ENCODE results near the gene ZNF608.

The ZNF608 gene

GRCh38 chr5:124736082-124736804, 10.2 kb downstream of the ZNF608 start:
- DNase-seq (ENCODE audit: insufficient read length, low spot score) (no peak), FAIRE-seq (no peak)
- TF ChIP-seq POLR2A (IDR thresholded peaks at IDR 0.05; ENCODE audit: low read depth, low read length): no peak

DNA sequence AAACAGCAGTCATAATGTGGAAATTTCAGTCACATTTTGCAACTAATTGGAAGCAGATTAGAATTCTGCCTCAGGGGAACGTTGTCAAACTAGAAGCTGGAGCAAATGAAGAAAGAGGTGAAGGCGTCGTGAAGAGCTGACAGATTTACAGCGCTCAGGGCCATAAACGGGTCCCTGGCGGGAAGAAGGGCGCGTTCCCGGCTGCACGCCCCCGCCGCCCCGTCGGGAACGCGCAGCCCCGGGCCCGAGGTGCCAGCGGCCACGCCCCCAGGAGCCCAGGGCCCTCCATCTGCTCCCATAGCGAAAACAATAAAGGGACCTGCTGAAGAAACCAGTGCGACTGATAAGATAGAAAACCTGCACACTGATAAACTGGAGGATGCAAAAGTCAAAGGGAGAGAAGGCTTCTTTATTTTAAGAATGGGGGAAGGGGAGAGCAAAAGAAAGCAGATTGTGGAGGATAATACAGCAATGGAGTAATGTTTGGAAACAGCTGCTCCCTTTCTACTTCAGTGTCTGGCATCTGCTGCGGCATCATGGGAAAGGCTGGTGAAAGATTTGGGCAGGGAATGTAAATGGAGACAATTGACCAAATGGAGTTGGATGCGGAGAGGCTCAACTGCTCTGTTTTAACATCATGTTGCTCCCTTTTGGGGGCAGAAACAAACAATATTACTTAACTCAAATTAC, 11.1 kb downstream of the ZNF608 start:
- TF ChIP-seq POLR2A (IDR thresholded peaks at IDR 0.05; ENCODE audit: low read depth, low read length): no peak
- DNase-seq (ENCODE audit: insufficient read length, low spot score) (no peak), FAIRE-seq (no peak)

- FAIRE-seq: no peak
- no peak for DNase-seq (ENCODE audit: insufficient read length, low spot score)
- no peak for TF ChIP-seq POLR2A (IDR thresholded peaks at IDR 0.05; ENCODE audit: low read depth, low read length)
Measured at GRCh38 chr5:124734574-124735168, 11.8 kb downstream of the ZNF608 start.

DNA sequence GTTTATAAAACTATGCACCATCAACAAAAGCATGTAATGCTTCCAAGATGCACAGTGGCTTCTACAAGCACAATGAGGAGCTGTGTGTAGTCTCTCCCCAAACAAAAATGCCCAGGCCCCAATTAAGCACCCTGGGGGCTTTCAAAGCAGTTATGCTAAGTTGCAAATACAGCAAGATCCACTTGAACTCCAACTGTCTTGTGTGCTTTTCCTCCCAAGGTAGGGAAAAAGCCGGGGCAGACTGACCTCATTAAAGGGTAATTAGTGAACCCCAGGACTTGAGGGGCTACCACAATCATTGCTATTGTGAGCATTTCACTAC, 13.1 kb downstream of the ZNF608 start:
- no peak for FAIRE-seq

GRCh38 chr5:124732428-124733328, 13.8 kb downstream of the ZNF608 start:
- FAIRE-seq (no peak), DNase-seq (ENCODE audit: insufficient read length, low spot score) (no peak)
- no peak for TF ChIP-seq POLR2A (IDR thresholded peaks at IDR 0.05; ENCODE audit: low read depth, low read length)

More for the DNA sequence above, 13.1 kb downstream of the ZNF608 start:
- no peak for TF ChIP-seq POLR2A (IDR thresholded peaks at IDR 0.05; ENCODE audit: low read depth, low read length)
- DNase-seq (ENCODE audit: insufficient read length, low spot score): no peak

DNA sequence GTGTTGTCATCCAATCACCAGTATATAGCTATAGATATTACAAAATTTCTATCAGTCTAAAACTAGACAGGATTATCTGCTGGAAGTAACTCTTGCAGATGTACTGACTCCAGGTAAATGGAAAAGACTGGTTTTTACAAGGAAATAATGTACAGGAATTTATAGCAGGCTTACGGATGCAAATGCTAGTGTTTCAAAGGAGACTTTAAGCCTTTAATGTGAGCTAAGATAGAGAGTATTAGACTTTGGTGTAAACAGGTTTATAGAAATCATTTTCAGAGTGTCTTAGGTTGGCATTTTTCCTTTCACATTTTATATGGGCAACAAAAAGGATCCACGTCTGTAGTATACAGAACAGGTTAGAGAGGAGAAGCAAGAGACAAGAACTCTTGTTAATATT, 16.1 kb downstream of the ZNF608 start:
- DNase-seq (ENCODE audit: insufficient read length, low spot score) (no peak), FAIRE-seq (no peak)
- no peak for TF ChIP-seq POLR2A (IDR thresholded peaks at IDR 0.05; ENCODE audit: low read depth, low read length)

- no peak for FAIRE-seq
- DNase-seq (ENCODE audit: insufficient read length, low spot score): no peak
- TF ChIP-seq POLR2A (IDR thresholded peaks at IDR 0.05; ENCODE audit: low read depth, low read length): no peak
Measured at GRCh38 chr5:124729720-124730359, 16.6 kb downstream of the ZNF608 start.

- TF ChIP-seq POLR2A (IDR thresholded peaks at IDR 0.05; ENCODE audit: low read depth, low read length): no peak
- no peak for FAIRE-seq
- no peak for DNase-seq (ENCODE audit: insufficient read length, low spot score)
Measured at GRCh38 chr5:124728968-124729332, 17.5 kb downstream of the ZNF608 start.

- DNase-seq (ENCODE audit: insufficient read length, low spot score) (no peak), FAIRE-seq (no peak)
- no peak for TF ChIP-seq POLR2A (IDR thresholded peaks at IDR 0.05; ENCODE audit: low read depth, low read length)
Measured at GRCh38 chr5:124728331-124728967, 18.0 kb downstream of the ZNF608 start.

GRCh38 chr5:124726631-124727362, 19.6 kb downstream of the ZNF608 start:
- TF ChIP-seq POLR2A (IDR thresholded peaks at IDR 0.05; ENCODE audit: low read depth, low read length): no peak
- FAIRE-seq (no peak), DNase-seq (ENCODE audit: insufficient read length, low spot score) (no peak)

GRCh38 chr5:124725622-124726258, 20.7 kb downstream of the ZNF608 start:
- FAIRE-seq: no peak
- no peak for DNase-seq (ENCODE audit: insufficient read length, low spot score)
- no peak for TF ChIP-seq POLR2A (IDR thresholded peaks at IDR 0.05; ENCODE audit: low read depth, low read length)

DNA sequence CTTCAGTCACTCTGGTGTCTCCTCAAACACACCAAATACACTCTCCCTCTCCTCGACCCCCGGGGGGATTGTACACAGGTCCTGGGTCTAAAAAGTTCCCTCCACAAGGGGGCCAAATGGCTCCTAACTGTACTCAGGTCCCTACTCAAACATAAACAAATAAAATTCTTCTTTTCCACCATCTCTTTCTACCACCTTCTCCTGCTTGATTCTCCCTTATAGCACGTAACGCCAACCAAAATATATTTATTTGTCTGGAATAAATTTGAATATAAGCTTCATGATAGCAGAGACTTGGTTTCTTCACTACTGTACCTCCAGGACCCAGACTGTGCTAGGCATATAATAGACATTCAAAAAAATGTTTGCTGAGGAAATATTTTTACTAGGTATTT, 21.4 kb downstream of the ZNF608 start:
- DNase-seq (ENCODE audit: insufficient read length, low spot score) (no peak), FAIRE-seq (no peak)

More for the DNA sequence above, 21.4 kb downstream of the ZNF608 start:
- TF ChIP-seq POLR2A (IDR thresholded peaks at IDR 0.05; ENCODE audit: low read depth, low read length): no peak

Measured in H54 (cell line).